ENCODE data around the gene ACOX2.

DNA sequence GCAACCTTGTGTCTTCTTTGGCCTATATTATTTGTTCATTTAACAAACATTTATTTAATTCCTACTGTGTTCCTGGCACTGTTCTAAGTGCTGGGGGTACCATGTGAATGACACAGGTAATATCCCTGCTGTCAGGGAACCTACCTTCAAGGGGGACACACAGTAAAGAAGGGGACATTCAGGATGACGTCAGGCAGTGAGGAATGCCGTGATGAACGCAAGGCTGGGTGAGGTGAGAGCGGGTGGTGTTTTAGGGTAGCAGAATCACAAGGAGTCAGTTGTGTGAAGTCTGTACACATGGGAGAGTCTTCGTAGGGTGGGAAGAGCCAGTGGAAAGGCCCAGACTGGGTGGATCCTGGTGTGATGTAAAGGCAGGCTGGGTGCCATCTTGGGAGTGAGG, 41.9 kb upstream of the ACOX2 start:
- TF ChIP-seq, protein P1, sequence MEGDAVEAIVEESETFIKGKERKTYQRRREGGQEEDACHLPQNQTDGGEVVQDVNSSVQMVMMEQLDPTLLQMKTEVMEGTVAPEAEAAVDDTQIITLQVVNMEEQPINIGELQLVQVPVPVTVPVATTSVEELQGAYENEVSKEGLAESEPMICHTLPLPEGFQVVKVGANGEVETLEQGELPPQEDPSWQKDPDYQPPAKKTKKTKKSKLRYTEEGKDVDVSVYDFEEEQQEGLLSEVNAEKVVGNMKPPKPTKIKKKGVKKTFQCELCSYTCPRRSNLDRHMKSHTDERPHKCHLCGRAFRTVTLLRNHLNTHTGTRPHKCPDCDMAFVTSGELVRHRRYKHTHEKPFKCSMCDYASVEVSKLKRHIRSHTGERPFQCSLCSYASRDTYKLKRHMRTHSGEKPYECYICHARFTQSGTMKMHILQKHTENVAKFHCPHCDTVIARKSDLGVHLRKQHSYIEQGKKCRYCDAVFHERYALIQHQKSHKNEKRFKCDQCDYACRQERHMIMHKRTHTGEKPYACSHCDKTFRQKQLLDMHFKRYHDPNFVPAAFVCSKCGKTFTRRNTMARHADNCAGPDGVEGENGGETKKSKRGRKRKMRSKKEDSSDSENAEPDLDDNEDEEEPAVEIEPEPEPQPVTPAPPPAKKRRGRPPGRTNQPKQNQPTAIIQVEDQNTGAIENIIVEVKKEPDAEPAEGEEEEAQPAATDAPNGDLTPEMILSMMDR (conservative IDR thresholded peaks at IDR 0.05; ENCODE audit: low read length): no peak
- no peak for TF ChIP-seq EZH2phosphoT487 (IDR thresholded peaks at IDR 0.05; ENCODE audit: borderline replicate concordance, low read depth, low read length)
